ENCODE data around the gene AMD1. TPM values are rescaled to one million over a fixed set of nuclear protein-coding genes. Genes with fewer than 3 reads are reported as not detected.

AMD1 gene
- total and polyA plus RNA-seq, 10 of the 15 experiments (the other 5 are each of a cell fraction or from before 2014, with no cell fraction given), result 58.2 to 116 (median 79.3) TPM

DNA sequence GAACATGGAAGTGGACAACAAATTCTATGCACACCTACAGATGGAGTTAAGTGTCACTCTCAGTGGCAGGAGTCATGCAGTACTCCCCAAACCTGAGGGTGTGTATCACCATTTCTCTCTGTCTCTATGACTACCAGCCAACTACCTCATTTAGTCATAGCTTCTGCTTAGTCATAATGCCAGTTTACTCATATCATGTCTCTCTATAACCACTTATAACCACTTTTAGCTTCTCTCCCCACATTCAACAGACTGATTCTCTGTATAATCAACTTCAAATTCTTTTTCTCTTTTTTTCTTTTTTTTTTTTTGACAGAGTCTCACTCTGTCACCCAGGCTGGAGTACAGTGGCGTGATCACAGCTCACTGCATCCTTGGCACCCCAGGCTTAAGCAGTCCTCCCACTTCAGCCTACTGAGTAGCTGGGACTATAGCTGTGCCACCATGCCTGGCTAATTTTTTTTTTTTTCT lies 70.1 kb downstream of the AMD1 start:
- H3K27me3 ChIP-seq (replicated peaks in 1 of 2; ENCODE audit: control insufficient read depth in 2 of 2, insufficient read depth in 2 of 2, low read length in 1 of 2), result no peaks in the 10 kb centered on the region
- H3K36me3 ChIP-seq (ENCODE audit: control insufficient read depth in 2 of 2, insufficient read depth in 2 of 2, low read length in 1 of 2), result no peaks in the 10 kb centered on the region
- peak; percentile 99 for ATAC-seq
- H3K4me2 ChIP-seq (ENCODE audit: control insufficient read depth, insufficient read depth), result peak overlapping the region; percentile 54; the same call in 1 of the 2 replicates
- POLR2A ChIA-PET, result interaction anchor here (0.6 to 1.6 kb wide), 8 partner anchors 14 to 978 kb away, joined by 3 to 6 read pairs (median 4); partner anchors contain the start of genes AMD1, CDK19, GTF3C6 and TRAF3IP2
- no peaks in the 10 kb centered on the region for H3K79me2 ChIP-seq (ENCODE audit: control insufficient read depth, insufficient read depth, low read length)
- in situ Hi-C loops (cut with MboI) (loop anchor here (5.0 kb wide), 2 partner anchors 262 to 412 kb away; no protein-coding TSS in a partner anchor), intact Hi-C loops (cut with micrococcal nuclease; ENCODE audit: unreplicated experiment) (loop anchor here (2.0 to 10.0 kb wide), 5 partner anchors 68 to 487 kb away; no protein-coding TSS in a partner anchor)
- H3K9ac ChIP-seq (ENCODE audit: control insufficient read depth, insufficient read depth, low read length), result no peak overlapping the region
- H3K27ac ChIP-seq (ENCODE audit: control insufficient read depth, insufficient read depth), result peak overlapping the region; percentile 22; the same call in 1 of the 2 replicates
- peak overlapping the region; percentile 9; the same call in 1 of the 2 replicates for H3K4me3 ChIP-seq
- H4K20me1 ChIP-seq (ENCODE audit: control insufficient read depth, insufficient read depth), result no peaks in the 10 kb centered on the region
- RAD21 ChIA-PET (ENCODE audit: unreplicated experiment), result interaction anchor here (0.6 to 3.2 kb wide), 21 partner anchors 9 to 1581 kb away, joined by 3 to 28 read pairs (median 4); partner anchors contain the start of genes AMD1, CDK19 and GTF3C6
- H2AFZ ChIP-seq (ENCODE audit: control insufficient read depth, low read depth, low read length), result peak overlapping the region; percentile 34; the same call in 1 of the 2 replicates
- H3K4me1 ChIP-seq (ENCODE audit: control insufficient read depth, insufficient read depth, low read length), result peaks cover 10% of the 10 kb centered on the region
- no TSS peak for BruUV-seq (replicated peaks)
- SMC1A ChIA-PET (ENCODE audit: uncharacterized antibody, unreplicated experiment), result interaction anchor here (0.6 to 4.0 kb wide), 20 partner anchors 8 to 1165 kb away, joined by 3 to 35 read pairs (median 4); partner anchors contain the start of genes AMD1, GTF3C6 and RPF2
- peak; percentile 95 for FAIRE-seq
- 0% methylated on average over 1 of the region's 1 CpG for WGBS (ENCODE audit: insufficient coverage, insufficient replicate concordance, low lambda C conversion rate, missing lambda C conversion rate)
- peak; percentile 94 for DNase-seq (ENCODE audit: low read depth, low spot score)
- no peaks in the 10 kb centered on the region for H3K9me3 ChIP-seq (replicated peaks; ENCODE audit: control insufficient read depth, insufficient read depth, low read length)
- CTCF ChIA-PET, result interaction anchor here (0.6 to 1.8 kb wide), 16 partner anchors 16 to 1099 kb away, joined by 3 to 20 read pairs (median 4); partner anchors contain the start of gene RPF2
- TF ChIP-seq, protein P1, sequence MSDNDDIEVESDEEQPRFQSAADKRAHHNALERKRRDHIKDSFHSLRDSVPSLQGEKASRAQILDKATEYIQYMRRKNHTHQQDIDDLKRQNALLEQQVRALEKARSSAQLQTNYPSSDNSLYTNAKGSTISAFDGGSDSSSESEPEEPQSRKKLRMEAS (IDR thresholded peaks at IDR 0.05; ENCODE audit: low read depth, low read length), result no peak
- TF ChIP-seq ZNF217 (IDR thresholded peaks at IDR 0.05), result peak; percentile 40; the same call in 1 of the 2 replicates
- peak in 1 of 2 experiments; percentile 73; a peak in 2 of 4 replicates for TF ChIP-seq SRF (IDR thresholded peaks at IDR 0.05; ENCODE audit: low read depth in 2 of 2, low read length in 2 of 2)
- TF ChIP-seq ZZZ3 (IDR thresholded peaks at IDR 0.05; ENCODE audit: control insufficient read depth, insufficient read length, low read depth), result no peak
- TF ChIP-seq BCL11A (IDR thresholded peaks at IDR 0.05; ENCODE audit: low read depth, low read length), result peak; percentile 98
- peak; percentile 76; the same call in 1 of the 2 replicates for TF ChIP-seq TCF3 (IDR thresholded peaks at IDR 0.05; ENCODE audit: borderline replicate concordance, insufficient read depth, low read depth, low read length)
- no peak for TF ChIP-seq EGR1 (IDR thresholded peaks at IDR 0.05; ENCODE audit: borderline replicate concordance in 1 of 2, low read depth in 2 of 2, low read length in 2 of 2)
- peak; percentile 68; the same call in 1 of the 2 replicates for TF ChIP-seq CREB1 (IDR thresholded peaks at IDR 0.05; ENCODE audit: low read depth)
- TF ChIP-seq CBX5 (IDR thresholded peaks at IDR 0.05; ENCODE audit: low read depth), result peak; percentile 86; the same call in 1 of the 2 replicates
- TF ChIP-seq KDM1A (IDR thresholded peaks at IDR 0.05; ENCODE audit: borderline replicate concordance), result no peak
- no peak for TF ChIP-seq NFXL1 (IDR thresholded peaks at IDR 0.05; ENCODE audit: borderline replicate concordance)
- TF ChIP-seq, protein P2, sequence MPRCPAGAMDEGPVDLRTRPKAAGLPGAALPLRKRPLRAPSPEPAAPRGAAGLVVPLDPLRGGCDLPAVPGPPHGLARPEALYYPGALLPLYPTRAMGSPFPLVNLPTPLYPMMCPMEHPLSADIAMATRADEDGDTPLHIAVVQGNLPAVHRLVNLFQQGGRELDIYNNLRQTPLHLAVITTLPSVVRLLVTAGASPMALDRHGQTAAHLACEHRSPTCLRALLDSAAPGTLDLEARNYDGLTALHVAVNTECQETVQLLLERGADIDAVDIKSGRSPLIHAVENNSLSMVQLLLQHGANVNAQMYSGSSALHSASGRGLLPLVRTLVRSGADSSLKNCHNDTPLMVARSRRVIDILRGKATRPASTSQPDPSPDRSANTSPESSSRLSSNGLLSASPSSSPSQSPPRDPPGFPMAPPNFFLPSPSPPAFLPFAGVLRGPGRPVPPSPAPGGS (IDR thresholded peaks at IDR 0.05; ENCODE audit: borderline replicate concordance, insufficient read depth, low read depth, low read length, poor library complexity, severe bottlenecking), result peak; percentile 94
- TF ChIP-seq BACH1 (IDR thresholded peaks at IDR 0.05; ENCODE audit: borderline replicate concordance), result peak; percentile 97
- peak; percentile 94 for TF ChIP-seq CBFB (IDR thresholded peaks at IDR 0.05; ENCODE audit: low read depth)
- peak; percentile 99 for TF ChIP-seq RUNX3 (IDR thresholded peaks at IDR 0.05; ENCODE audit: low read length)
- TF ChIP-seq SIN3A (IDR thresholded peaks at IDR 0.05; ENCODE audit: low read depth, low read length), result no peak
- no peak for TF ChIP-seq NRF1 (conservative IDR thresholded peaks at IDR 0.05; ENCODE audit: low read depth, low read length)
- TF ChIP-seq RFX5 (IDR thresholded peaks at IDR 0.05; ENCODE audit: low read depth, low read length), result no peak
- TF ChIP-seq STAT3 (IDR thresholded peaks at IDR 0.05; ENCODE audit: low read depth, low read length), result peak; percentile 97; the same call in 1 of the 2 replicates
- TF ChIP-seq FOXK2 (IDR thresholded peaks at IDR 0.05), result no peak
- no peak for TF ChIP-seq GATAD2B (conservative IDR thresholded peaks at IDR 0.05; ENCODE audit: low read depth)

Measured in GM12878 (cell line).